GM12873 (cell line): ENCODE data around the gene OVOL1.

Source experiments
- TF ChIP-seq, protein P1 (sequence below): IDR thresholded peaks from 2 replicates; pipeline ENCODE4 v1.5.1; 2012; ENCODE audit warnings: low read depth, mild to moderate bottlenecking, moderate library complexity, low read length, control low read depth; ENCODE audit not compliant: insufficient read depth; ENCODE audit errors: missing control alignments

Gene OVOL1

GRCh38 chr11:65808744-65809341 is 22.0 kb downstream of the OVOL1 start:
- TF ChIP-seq, protein P1, sequence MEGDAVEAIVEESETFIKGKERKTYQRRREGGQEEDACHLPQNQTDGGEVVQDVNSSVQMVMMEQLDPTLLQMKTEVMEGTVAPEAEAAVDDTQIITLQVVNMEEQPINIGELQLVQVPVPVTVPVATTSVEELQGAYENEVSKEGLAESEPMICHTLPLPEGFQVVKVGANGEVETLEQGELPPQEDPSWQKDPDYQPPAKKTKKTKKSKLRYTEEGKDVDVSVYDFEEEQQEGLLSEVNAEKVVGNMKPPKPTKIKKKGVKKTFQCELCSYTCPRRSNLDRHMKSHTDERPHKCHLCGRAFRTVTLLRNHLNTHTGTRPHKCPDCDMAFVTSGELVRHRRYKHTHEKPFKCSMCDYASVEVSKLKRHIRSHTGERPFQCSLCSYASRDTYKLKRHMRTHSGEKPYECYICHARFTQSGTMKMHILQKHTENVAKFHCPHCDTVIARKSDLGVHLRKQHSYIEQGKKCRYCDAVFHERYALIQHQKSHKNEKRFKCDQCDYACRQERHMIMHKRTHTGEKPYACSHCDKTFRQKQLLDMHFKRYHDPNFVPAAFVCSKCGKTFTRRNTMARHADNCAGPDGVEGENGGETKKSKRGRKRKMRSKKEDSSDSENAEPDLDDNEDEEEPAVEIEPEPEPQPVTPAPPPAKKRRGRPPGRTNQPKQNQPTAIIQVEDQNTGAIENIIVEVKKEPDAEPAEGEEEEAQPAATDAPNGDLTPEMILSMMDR: no peak

DNA sequence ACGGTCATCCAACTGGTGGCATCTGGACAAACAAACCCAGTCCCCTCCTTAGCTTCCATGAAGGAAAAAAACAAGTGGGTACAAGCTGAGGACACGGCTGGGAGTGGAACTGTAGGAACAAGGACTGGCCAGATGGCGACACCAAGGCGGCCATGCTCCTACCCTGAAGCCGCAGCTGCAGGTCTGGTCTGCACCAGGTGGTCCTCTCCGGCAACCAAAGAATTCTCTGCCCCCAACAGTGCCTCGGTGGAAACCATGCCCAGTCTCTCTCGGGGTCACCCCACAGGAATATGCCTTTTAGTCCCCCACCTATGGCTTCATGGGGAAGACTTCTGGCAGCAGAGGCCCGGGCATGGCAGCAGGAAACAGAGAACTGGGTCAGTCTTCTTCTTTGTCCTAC is 22.6 kb downstream of the OVOL1 start:
- TF ChIP-seq, protein P1: no peak

DNA sequence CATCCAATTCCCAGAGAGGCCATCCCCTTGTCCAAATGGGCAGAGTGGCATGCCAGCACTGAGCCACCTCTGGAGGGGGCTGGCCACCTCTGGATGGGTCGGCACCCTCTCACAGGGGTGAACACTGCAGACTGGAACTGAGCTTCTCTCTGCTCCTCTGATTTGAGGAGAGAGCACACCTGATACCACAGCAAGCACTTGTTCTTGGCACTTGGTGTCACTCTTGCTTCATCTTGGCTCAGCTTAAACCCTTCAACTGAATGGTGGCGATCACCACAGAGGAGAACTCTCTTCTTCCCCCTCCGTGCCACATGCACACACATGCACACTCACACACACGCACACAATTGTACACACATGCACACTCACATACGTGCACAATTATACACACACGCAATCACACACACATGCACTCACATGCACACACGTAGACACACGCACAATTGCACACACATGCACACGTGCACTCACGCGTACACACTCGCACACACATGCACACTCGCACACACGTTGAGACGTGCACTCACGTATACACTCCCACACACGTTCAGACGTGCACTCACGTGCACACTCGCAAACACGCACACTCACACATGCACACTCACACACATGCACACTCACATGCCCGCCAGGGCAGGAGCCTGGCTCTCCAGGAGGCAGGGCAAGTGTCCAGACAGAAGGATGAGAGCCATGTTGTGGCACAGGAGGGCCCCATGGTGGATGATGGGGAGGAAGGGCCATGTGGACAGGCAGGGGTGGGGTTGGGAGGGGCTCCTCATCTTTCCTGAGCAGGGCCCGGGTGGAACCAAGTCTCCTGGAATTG is 23.4 kb downstream of the OVOL1 start:
- TF ChIP-seq, protein P1: peak; percentile 27

DNA sequence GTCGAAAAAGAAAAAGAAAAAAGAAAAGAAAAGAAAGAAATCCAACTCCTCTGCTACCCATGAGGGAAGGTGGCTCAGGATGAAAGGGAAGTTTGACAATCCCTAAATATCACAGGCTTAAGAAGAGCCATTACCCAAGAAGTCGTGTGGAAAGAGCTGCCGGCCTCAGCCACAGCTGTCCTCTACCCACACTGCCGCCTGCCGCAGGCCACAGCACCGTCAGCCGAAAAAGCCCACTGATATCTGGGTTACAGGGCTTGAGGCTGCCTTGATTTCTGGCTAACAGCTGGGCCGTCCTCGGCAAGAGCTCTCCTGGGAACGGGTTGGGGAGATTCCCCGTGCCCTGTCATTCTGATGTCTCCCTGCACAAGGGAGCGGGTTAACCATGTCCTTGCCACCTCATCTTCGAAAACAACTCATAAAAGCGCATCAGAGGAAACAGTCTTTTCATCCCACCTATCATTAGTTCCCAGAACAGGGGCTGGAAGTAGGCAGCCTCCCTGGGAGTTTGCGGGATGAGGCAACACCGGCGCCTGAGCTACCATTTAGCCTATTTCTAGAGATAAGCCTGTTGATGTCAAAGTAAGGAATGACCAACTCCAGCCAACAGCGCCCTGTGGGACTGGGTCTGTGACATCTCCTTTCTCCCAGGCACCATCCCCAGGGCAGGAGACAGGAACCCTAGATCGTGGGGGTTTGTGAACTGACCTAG is 25.1 kb downstream of the OVOL1 start:
- TF ChIP-seq, protein P1: no peak

- TF ChIP-seq, protein P1: no peak
Measured at GRCh38 chr11:65814131-65814985, 27.5 kb downstream of the OVOL1 start.

DNA sequence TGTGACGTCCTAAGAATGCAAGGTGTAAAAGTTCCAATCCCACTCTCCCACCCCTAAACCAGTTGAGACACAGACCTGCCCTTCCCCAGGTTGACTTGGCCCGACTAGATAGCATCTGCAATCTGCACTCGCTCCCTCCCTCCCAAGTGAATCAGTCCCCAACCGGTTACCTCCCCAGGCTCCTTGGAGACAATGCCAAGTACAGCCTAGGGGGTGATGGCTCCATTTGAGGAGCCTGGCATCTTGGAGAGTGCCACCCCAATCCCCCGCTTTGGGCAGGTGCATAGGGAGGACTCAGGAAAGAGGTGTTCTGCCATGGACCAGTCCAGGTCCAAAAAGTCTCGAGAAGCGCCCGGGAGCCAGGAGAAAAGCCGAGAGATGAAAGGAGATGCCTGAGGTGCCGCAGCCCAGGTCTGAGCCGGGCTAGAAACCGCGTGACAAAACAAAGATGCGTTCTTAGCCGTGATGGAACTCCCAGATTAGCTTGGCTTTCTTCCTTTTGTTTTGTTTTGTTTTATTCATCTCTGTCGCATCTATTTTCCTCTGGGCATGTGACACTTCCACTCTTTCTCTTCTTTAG is 28.2 kb downstream of the OVOL1 start:
- TF ChIP-seq, protein P1: no peak

- TF ChIP-seq, protein P1: no peak
Measured at GRCh38 chr11:65816696-65817095, 29.8 kb downstream of the OVOL1 start.
